CD4-positive, alpha-beta memory T cell (primary cell): ENCODE measurements around the gene IL9. TPM values are rescaled to one million over a fixed set of nuclear protein-coding genes. Genes with fewer than 3 reads are reported as not detected.
A peak's percentile ranks its signal among the peaks of the same experiment; 100 is the strongest.

ENCODE experiments used
- CTCF ChIA-PET: fragments of 350-600 bp; sonication (Branson Sonifier 250); formaldehyde crosslinking; loops from one replicate; lab custom pipeline; 2021; ENCODE audit warnings: inconsistent platforms; ENCODE audit not compliant: partially characterized antibody; lab: Charles Lee
- POLR2A ChIA-PET: fragments of 350-600 bp; sonication (Branson Sonifier 250); formaldehyde crosslinking; loops from one replicate; lab custom pipeline; 2021; ENCODE audit not compliant: partially characterized antibody; lab: Charles Lee
- DNase-seq, 5 donors: peaks; one replicate each; pipeline versions ENCODE4 v3.0.0 to v3.0.0-alpha.2; 2020 to 2022; ENCODE audit warnings: mixed read lengths in 1 of 5
- H3K27ac ChIP-seq: one replicate; pipeline ENCODE4 v1.7.0; 2013; ENCODE audit warnings: low read depth, low read length
- H3K27me3 ChIP-seq: 2 replicates; pipeline ENCODE4 v1.7.0; 2013; ENCODE audit warnings: mild to moderate bottlenecking, low read length, moderate library complexity; ENCODE audit not compliant: insufficient read depth
- H3K36me3 ChIP-seq: 2 replicates; pipeline ENCODE4 v1.7.0; 2013; ENCODE audit warnings: mild to moderate bottlenecking, low read length, moderate library complexity; ENCODE audit not compliant: insufficient read depth
- H3K4me1 ChIP-seq: 2 replicates; pipeline ENCODE4 v1.7.0; 2013; ENCODE audit warnings: mild to moderate bottlenecking, low read length, moderate library complexity; ENCODE audit not compliant: insufficient read depth
- H3K4me3 ChIP-seq, 2 donors: one replicate each; pipeline ENCODE4 v1.7.0; 2013; ENCODE audit warnings: low read length in 2 of 2, mild to moderate bottlenecking in 1 of 2
- H3K9me3 ChIP-seq, 2 donors: one replicate each; pipeline ENCODE4 v1.7.0; 2013; ENCODE audit warnings: low read length in 2 of 2, control low read depth in 1 of 2; ENCODE audit not compliant: control insufficient read depth in 1 of 2
- H3K27ac Mint-ChIP-seq, 7 donors: one replicate each; pipeline ENCODE4 v1.8.0; 2020 to 2021; ENCODE audit warnings: mixed read lengths in 7 of 7, mild to moderate bottlenecking in 6 of 7, inconsistent platforms in 3 of 7, moderate library complexity in 3 of 7
- H3K27me3 Mint-ChIP-seq, 2 donors: one replicate each; pipeline ENCODE4 v1.8.0; 2020 to 2021; ENCODE audit warnings: mixed read lengths in 2 of 2
- H3K36me3 Mint-ChIP-seq, 2 donors: one replicate each; pipeline ENCODE4 v1.8.0; 2020 to 2021; ENCODE audit warnings: mixed read lengths in 2 of 2, inconsistent platforms in 1 of 2, mild to moderate bottlenecking in 1 of 2
- H3K4me1 Mint-ChIP-seq, 4 donors: one replicate each; pipeline ENCODE4 v1.8.0; 2020 to 2021; ENCODE audit warnings: mixed read lengths in 4 of 4, mild to moderate bottlenecking in 1 of 4
- H3K4me3 Mint-ChIP-seq, 8 donors: one replicate each; pipeline ENCODE4 v1.8.0; 2020 to 2021; ENCODE audit warnings: mixed read lengths in 8 of 8, mild to moderate bottlenecking in 7 of 8, moderate library complexity in 6 of 8, inconsistent platforms in 3 of 8
- H3K9me3 Mint-ChIP-seq, 8 donors: one replicate each; pipeline ENCODE4 v1.8.0; 2020 to 2021; ENCODE audit warnings: mixed read lengths in 8 of 8, mild to moderate bottlenecking in 5 of 8, inconsistent platforms in 3 of 8, moderate library complexity in 1 of 8
- intact Hi-C: fragments of 100-400 bp; cut with micrococcal nuclease; formaldehyde crosslinking; loops from one replicate; pipeline ENCODE4 v1.15.1; 2023
- polyA plus RNA-seq, 2 donors: library from polyadenylated mRNA; unstranded; fragments of 300-500 nt; fragmentation: Illumina TruSeq; gene quantifications; one replicate each; pipeline ENCODE4 v1.2.3, GENCODE V29; 2021
- total RNA-seq, 2 experiments: library from RNA; stranded (reverse); gene quantifications; one replicate each; pipeline ENCODE4 v1.2.3, GENCODE V29; 2021

The IL9 gene
- not detected for total RNA-seq
- polyA plus RNA-seq: not detected

- Histone ChIP-seq H3K36me3 (no peaks in the 10 kb centered on the region), H3K4me1 (peaks cover 4% of the 10 kb centered on the region), H3K4me3 (no peak within 1 kb of the TSS), H3K27ac (no peak within 1 kb of the TSS), H3K27me3 (no peaks in the 10 kb centered on the region), H3K9me3 (no peaks in the 10 kb centered on the region)
- Mint-ChIP-seq H3K27ac (no peak within 1 kb of the TSS), H3K4me1 (peaks cover 0 to 9% (median 3%) of the 10 kb centered on the region in 4 donors), H3K9me3 (no peaks in the 10 kb centered on the region), H3K36me3 (no peaks in the 10 kb centered on the region), H3K27me3 (peaks cover 26 to 32% of the 10 kb centered on the region in 2 donors), H3K4me3 (no peak within 1 kb of the TSS)
- intact Hi-C loops: no loop called here
- ChIA-PET POLR2A (no interaction called here), CTCF (no interaction called here)
- DNase-seq: no peak
These were observed at the start of gene IL9 for GRCh38 chr5:135895474-135896006. Gene IL9, minus strand, starts transcription at chr5:135895841. Its CDS starts 25 bp downstream, at chr5:135895816.

- Mint-ChIP-seq H3K36me3 (no peaks in the 10 kb centered on the region), H3K9me3 (no peaks in the 10 kb centered on the region), H3K4me1 (no peaks in the 10 kb centered on the region), H3K27ac (no peak overlapping the region), H3K27me3 (peaks cover 4 to 8% of the 10 kb centered on the region in 2 donors), H3K4me3 (no peak overlapping the region)
- Histone ChIP-seq H3K27ac (no peak overlapping the region), H3K27me3 (no peaks in the 10 kb centered on the region), H3K36me3 (no peaks in the 10 kb centered on the region), H3K4me3 (no peak overlapping the region), H3K4me1 (no peaks in the 10 kb centered on the region), H3K9me3 (no peaks in the 10 kb centered on the region)
- POLR2A ChIA-PET: no interaction called here
- intact Hi-C loops: loop anchor here (1.0 kb wide), 4 partner anchors 58 to 267 kb away; no protein-coding TSS in a partner anchor
- CTCF ChIA-PET: interaction anchor here (0.7 to 2.7 kb wide), 17 partner anchors 7 to 267 kb away, joined by 3 to 41 read pairs (median 4); no protein-coding TSS in a partner anchor
- DNase-seq: peak in 4 of 5 donors; percentile 33 to 44 (median 40)
These were observed 49.4 kb upstream of the IL9 start for GRCh38 chr5:135944967-135945560.

- Mint-ChIP-seq H3K9me3 (no peaks in the 10 kb centered on the region), H3K27ac (no peak overlapping the region), H3K27me3 (peaks cover 6 to 7% of the 10 kb centered on the region in 2 donors), H3K36me3 (no peaks in the 10 kb centered on the region), H3K4me3 (no peak overlapping the region), H3K4me1 (no peaks in the 10 kb centered on the region)
- ChIA-PET POLR2A (no interaction called here), CTCF (interaction anchor here (0.7 to 2.7 kb wide), 12 partner anchors 10 to 267 kb away, joined by 3 to 41 read pairs (median 4); no protein-coding TSS in a partner anchor)
- Histone ChIP-seq H3K4me1 (no peaks in the 10 kb centered on the region), H3K36me3 (no peaks in the 10 kb centered on the region), H3K27me3 (no peaks in the 10 kb centered on the region), H3K27ac (no peak overlapping the region), H3K9me3 (no peaks in the 10 kb centered on the region), H3K4me3 (no peak overlapping the region)
- DNase-seq: no peak
- intact Hi-C loops: no loop called here
These were observed 48.9 kb upstream of the IL9 start for GRCh38 chr5:135944564-135944963.

GRCh38 chr5:135942202-135942771 lies 46.6 kb upstream of the IL9 start:
- Histone ChIP-seq H3K27ac (no peak overlapping the region), H3K9me3 (no peaks in the 10 kb centered on the region), H3K27me3 (no peaks in the 10 kb centered on the region), H3K4me3 (no peak overlapping the region), H3K4me1 (no peaks in the 10 kb centered on the region), H3K36me3 (no peaks in the 10 kb centered on the region)
- ChIA-PET CTCF (interaction anchor here (1.2 to 2.1 kb wide), 4 partner anchors 55 to 270 kb away, joined by 3 to 13 read pairs (median 4); no protein-coding TSS in a partner anchor), POLR2A (no interaction called here)
- Mint-ChIP-seq H3K4me3 (no peak overlapping the region), H3K4me1 (no peaks in the 10 kb centered on the region), H3K27me3 (peaks cover 6 to 14% of the 10 kb centered on the region in 2 donors), H3K36me3 (no peaks in the 10 kb centered on the region), H3K9me3 (no peaks in the 10 kb centered on the region), H3K27ac (no peak overlapping the region)
- no peak for DNase-seq
- intact Hi-C loops: no loop called here

GRCh38 chr5:135941711-135942110 lies 46.1 kb upstream of the IL9 start:
- ChIA-PET CTCF (interaction anchor here (1.2 to 2.1 kb wide), 2 partner anchors 54 to 140 kb away, joined by 4 to 13 read pairs; no protein-coding TSS in a partner anchor), POLR2A (no interaction called here)
- Histone ChIP-seq H3K36me3 (no peaks in the 10 kb centered on the region), H3K27me3 (no peaks in the 10 kb centered on the region), H3K27ac (no peak overlapping the region), H3K4me3 (no peak overlapping the region), H3K4me1 (no peaks in the 10 kb centered on the region), H3K9me3 (no peaks in the 10 kb centered on the region)
- Mint-ChIP-seq H3K4me1 (no peaks in the 10 kb centered on the region), H3K36me3 (no peaks in the 10 kb centered on the region), H3K9me3 (no peaks in the 10 kb centered on the region), H3K27ac (no peak overlapping the region), H3K27me3 (peaks cover 6 to 14% of the 10 kb centered on the region in 2 donors), H3K4me3 (no peak overlapping the region)
- intact Hi-C loops: no loop called here
- DNase-seq: no peak

GRCh38 chr5:135937245-135937911 lies 41.7 kb upstream of the IL9 start:
- peaks cover 9 to 15% of the 10 kb centered on the region in 2 donors for H3K27me3 Mint-ChIP-seq
- H3K4me3 Mint-ChIP-seq: no peak overlapping the region
- Histone ChIP-seq H3K36me3 (no peaks in the 10 kb centered on the region), H3K4me1 (no peaks in the 10 kb centered on the region), H3K4me3 (no peak overlapping the region), H3K9me3 (no peaks in the 10 kb centered on the region), H3K27ac (no peak overlapping the region), H3K27me3 (peaks cover 4% of the 10 kb centered on the region)
- H3K36me3 Mint-ChIP-seq: no peaks in the 10 kb centered on the region
- POLR2A ChIA-PET: no interaction called here
- CTCF ChIA-PET: interaction anchor here (1.3 to 2.0 kb wide), 3 partner anchors 9 to 144 kb away, joined by 4 to 5 read pairs (median 5); no protein-coding TSS in a partner anchor
- no peaks in the 10 kb centered on the region for H3K4me1 Mint-ChIP-seq
- DNase-seq: no peak
- peaks cover 0 to 2% (median 0%) of the 10 kb centered on the region in 8 donors for H3K9me3 Mint-ChIP-seq
- intact Hi-C loops: no loop called here
- no peak overlapping the region for H3K27ac Mint-ChIP-seq

GRCh38 chr5:135934939-135935338 lies 39.3 kb upstream of the IL9 start:
- peaks cover 0 to 6% (median 0%) of the 10 kb centered on the region in 4 donors for H3K4me1 Mint-ChIP-seq
- H3K9me3 Mint-ChIP-seq: peaks cover 0 to 2% (median 0%) of the 10 kb centered on the region in 8 donors
- no peak for DNase-seq

More at GRCh38 chr5:135934939-135935338, 39.3 kb upstream of the IL9 start:
- POLR2A ChIA-PET: no interaction called here
- H3K4me3 Mint-ChIP-seq: no peak overlapping the region
- CTCF ChIA-PET: interaction anchor here (2.2 kb wide), 1 partner anchor 10 kb away, joined by 6 read pairs; no protein-coding TSS in a partner anchor
- Histone ChIP-seq H3K27me3 (peaks cover 4% of the 10 kb centered on the region), H3K4me3 (no peak overlapping the region), H3K27ac (no peak overlapping the region), H3K4me1 (no peaks in the 10 kb centered on the region), H3K9me3 (no peaks in the 10 kb centered on the region), H3K36me3 (no peaks in the 10 kb centered on the region)
- H3K36me3 Mint-ChIP-seq: no peaks in the 10 kb centered on the region
- intact Hi-C loops: no loop called here
- peaks cover 22 to 24% of the 10 kb centered on the region in 2 donors for H3K27me3 Mint-ChIP-seq
- H3K27ac Mint-ChIP-seq: no peak overlapping the region
